Esophagus squamous epithelium (tissue), 5 donors: ENCODE measurements around the gene LMX1B. TPM values are rescaled to one million over a fixed set of nuclear protein-coding genes. Genes with fewer than 3 reads are reported as not detected.

Experiments
- DNase-seq: peaks from one replicate; lab custom pipeline; 2025; lab: John Stamatoyannopoulos, UW
- H3K27ac ChIP-seq, 4 donors: fragments of 200-600 bp; sonication (generic); one replicate each; pipeline ENCODE4 v1.5.1; 2016 to 2019; ENCODE audit warnings: mild to moderate bottlenecking in 1 of 4
- H3K27me3 ChIP-seq, 4 donors: fragments of 200-600 bp; sonication (generic); 1 replicate in 3 of 4; 2 replicates in 1 of 4; pipeline versions ENCODE4 v1.5.1 to v1.6.0; 2017 to 2021; ENCODE audit warnings: antibody characterized with exemption in 1 of 4
- H3K36me3 ChIP-seq, 3 donors: fragments of 200-600 bp; sonication (generic); one replicate each; pipeline ENCODE4 v1.5.1; 2016 to 2019
- H3K4me1 ChIP-seq, 3 donors: fragments of 200-600 bp; sonication (generic); one replicate each; pipeline ENCODE4 v1.5.1; 2017 to 2019
- H3K4me3 ChIP-seq, 4 donors: fragments of 200-600 bp; sonication (generic); 1 replicate in 3 of 4; 2 replicates in 1 of 4; pipeline ENCODE4 v1.5.1; 2016 to 2019; ENCODE audit warnings: mild to moderate bottlenecking in 2 of 4, moderate library complexity in 1 of 4
- H3K9me3 ChIP-seq, 3 donors: fragments of 200-600 bp; sonication (generic); one replicate each; pipeline ENCODE4 v1.5.1; 2016 to 2019
- CTCF ChIP-seq, 6 experiments: fragments of 450-650 bp in 4 of 6; fragments of 200-600 bp in 2 of 6; sonication (generic) in 2 of 6; IDR thresholded peaks; one replicate each; pipeline ENCODE4 v1.5.1; 2016 to 2019; ENCODE audit warnings: antibody characterized with exemption in 6 of 6, mild to moderate bottlenecking in 4 of 6, moderate library complexity in 4 of 6
- POLR2A ChIP-seq, 4 donors: fragments of 450-650 bp; IDR thresholded peaks; one replicate each; pipeline ENCODE4 v1.6.1; 2017; ENCODE audit warnings: antibody characterized with exemption in 4 of 4, mild to moderate bottlenecking in 4 of 4, moderate library complexity in 3 of 4
- WGBS, 2 donors: methylation state at CpG; one replicate each; pipeline ENCODE4 v1.1.5; 2018; 5-methylcytosine and 5-hydroxymethylcytosine counted together
- intact Hi-C: fragments of 100-400 bp; cut with DNase I; formaldehyde crosslinking; loops from one replicate; pipeline ENCODE4 v1.15.0; 2022
- total RNA-seq, 4 donors: library from RNA; depleted of rRNA; stranded (reverse); fragments of >200 nt; gene quantifications; one replicate each; pipeline ENCODE4 v1.1.0, GENCODE V29; 2016
- donor health status: DM: yes; HTN: yes; CAD: no.

The LMX1B gene
- total RNA-seq, 4 donors from 2014 or later, result 0.23 TPM; not detected in 3

GRCh38 chr9:126697330-126697729 lies 83.6 kb downstream of the LMX1B start:
- Histone ChIP-seq H3K4me3 (no peak overlapping the region), H3K27ac (no peak overlapping the region), H3K36me3 (no peaks in the 10 kb centered on the region), H3K27me3 (peaks cover 0 to 86% (median 0%) of the 10 kb centered on the region in 4 donors), H3K9me3 (no peaks in the 10 kb centered on the region), H3K4me1 (no peaks in the 10 kb centered on the region)
- DNase-seq, result no peak
- 67% methylated on average over 3 of the region's 3 CpGs; no CpG with 5 or more reads in 1 of the 2 donors for WGBS, 2 donors
- intact Hi-C loops, result no loop called here
- no peak for TF ChIP-seq CTCF (IDR thresholded peaks at IDR 0.05)
- no peak for TF ChIP-seq POLR2A (IDR thresholded peaks at IDR 0.05)

GRCh38 chr9:126698251-126698650 lies 84.5 kb downstream of the LMX1B start:
- intact Hi-C loops, result no loop called here
- Histone ChIP-seq H3K4me3 (no peak overlapping the region), H3K4me1 (no peaks in the 10 kb centered on the region), H3K36me3 (no peaks in the 10 kb centered on the region), H3K27ac (no peak overlapping the region), H3K27me3 (peaks cover 0 to 86% (median 0%) of the 10 kb centered on the region in 4 donors), H3K9me3 (no peaks in the 10 kb centered on the region)
- TF ChIP-seq CTCF (IDR thresholded peaks at IDR 0.05) (no peak), POLR2A (IDR thresholded peaks at IDR 0.05) (no peak)
- 29 to 44% methylated on average over 1 of the region's 2 CpGs for WGBS, 2 donors
- DNase-seq, result no peak

- no peaks in the 10 kb centered on the region for H3K9me3 ChIP-seq
- no peak for TF ChIP-seq CTCF (IDR thresholded peaks at IDR 0.05)
- TF ChIP-seq POLR2A (IDR thresholded peaks at IDR 0.05), result no peak
- 66% methylated on average over 5 of the region's 5 CpGs; no CpG with 5 or more reads in 1 of the 2 donors for WGBS, 2 donors
- H3K4me1 ChIP-seq, result no peaks in the 10 kb centered on the region
- peaks cover 0 to 86% (median 0%) of the 10 kb centered on the region in 4 donors for H3K27me3 ChIP-seq
- intact Hi-C loops, result no loop called here
- no peak for DNase-seq
- no peaks in the 10 kb centered on the region for H3K36me3 ChIP-seq
- no peak overlapping the region for H3K27ac ChIP-seq
- no peak overlapping the region for H3K4me3 ChIP-seq
These were observed 85.0 kb downstream of the LMX1B start for GRCh38 chr9:126698756-126699155.

- H3K27ac ChIP-seq, result no peak overlapping the region
- TF ChIP-seq POLR2A (IDR thresholded peaks at IDR 0.05) (no peak), CTCF (IDR thresholded peaks at IDR 0.05) (no peak)
- no peaks in the 10 kb centered on the region for H3K36me3 ChIP-seq
- H3K9me3 ChIP-seq, result no peaks in the 10 kb centered on the region
- 80% methylated on average over 1 of the region's 10 CpGs; no CpG with 5 or more reads in 1 of the 2 donors for WGBS, 2 donors
- H3K27me3 ChIP-seq, result peaks cover 0 to 86% (median 0%) of the 10 kb centered on the region in 4 donors
- intact Hi-C loops, result no loop called here
- peaks cover 0 to 7% (median 3%) of the 10 kb centered on the region in 3 donors for H3K4me1 ChIP-seq
- no peak for DNase-seq
- no peak overlapping the region for H3K4me3 ChIP-seq
These were observed 85.7 kb downstream of the LMX1B start for GRCh38 chr9:126699401-126699881.

- TF ChIP-seq CTCF (IDR thresholded peaks at IDR 0.05) (no peak), POLR2A (IDR thresholded peaks at IDR 0.05) (no peak)
- no peaks in the 10 kb centered on the region for H3K36me3 ChIP-seq
- peaks cover 0 to 85% (median 0%) of the 10 kb centered on the region in 4 donors for H3K27me3 ChIP-seq
- H3K9me3 ChIP-seq, result no peaks in the 10 kb centered on the region
- DNase-seq, result no peak
- no peak overlapping the region for H3K4me3 ChIP-seq
- no peak overlapping the region for H3K27ac ChIP-seq
- intact Hi-C loops, result no loop called here
- 57 to 100% methylated on average over 1 of the region's 10 CpGs for WGBS, 2 donors
- peaks cover 3 to 15% (median 12%) of the 10 kb centered on the region in 3 donors for H3K4me1 ChIP-seq
These were observed 86.6 kb downstream of the LMX1B start for GRCh38 chr9:126700296-126700695.
